Chondrocyte (in vitro differentiated cells): ENCODE measurements around the gene ZNF23. TPM values are rescaled to one million over a fixed set of nuclear protein-coding genes. Genes with fewer than 3 reads are reported as not detected.

ENCODE experiments used
- DNase-seq: peaks from one replicate; pipeline ENCODE4 v3.0.0; 2021; ENCODE audit warnings: mixed read lengths, low spot score
- H3K27ac Mint-ChIP-seq: one replicate; pipeline ENCODE4 v1.8.0; 2021; ENCODE audit warnings: mild to moderate bottlenecking, moderate library complexity, mixed read lengths; ENCODE audit not compliant: unreplicated experiment
- H3K27me3 Mint-ChIP-seq: 2 replicates; pipeline ENCODE4 v1.8.0; 2021; ENCODE audit warnings: low read depth, mixed read lengths
- H3K36me3 Mint-ChIP-seq: 2 replicates; pipeline ENCODE4 v1.8.0; 2021; ENCODE audit warnings: low read depth, mixed read lengths
- H3K4me1 Mint-ChIP-seq: 2 replicates; pipeline ENCODE4 v1.8.0; 2021; ENCODE audit warnings: low read depth, mild to moderate bottlenecking, mixed read lengths
- H3K4me3 Mint-ChIP-seq: one replicate; pipeline ENCODE4 v1.8.0; 2021; ENCODE audit warnings: mild to moderate bottlenecking, moderate library complexity, mixed read lengths; ENCODE audit not compliant: unreplicated experiment
- H3K9me3 Mint-ChIP-seq: 2 replicates; pipeline ENCODE4 v1.8.0; 2021; ENCODE audit warnings: low read depth, mixed read lengths
- total RNA-seq: library from RNA; stranded (reverse); gene quantifications from 3 replicates; pipeline ENCODE4 v1.2.1, GENCODE V29; 2021
- TF ChIP-seq, protein P1 (sequence below): fragments of 200-600 bp; sonication (generic); IDR thresholded peaks from 2 replicates; pipeline ENCODE4 v1.5.0; 2021; ENCODE audit warnings: antibody characterized with exemption, mild to moderate bottlenecking, moderate library complexity

The ZNF23 gene
- total RNA-seq, 1 donor from 2014 or later: 10.4 TPM

DNA sequence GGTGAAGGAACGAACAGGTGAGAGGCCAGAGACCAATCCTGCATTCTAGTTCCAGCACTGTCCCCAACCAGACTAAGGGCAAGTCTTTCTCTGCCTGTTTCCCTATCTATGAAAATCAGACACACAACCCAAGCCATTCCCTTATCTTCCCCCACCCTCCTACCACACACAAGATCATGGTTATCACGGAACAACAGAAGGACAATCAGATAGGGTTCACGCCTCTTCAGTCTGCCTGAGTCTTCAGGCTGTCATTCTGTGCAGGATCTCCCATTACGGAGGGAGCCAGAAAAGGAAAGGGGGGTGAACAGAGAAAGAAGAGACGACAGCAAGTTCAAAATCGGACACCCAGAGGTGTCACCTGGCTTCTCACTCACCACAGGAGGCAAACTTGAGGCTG is 31.3 kb downstream of the ZNF23 start:
- Mint-ChIP-seq H3K27me3 (peaks cover 2% of the 10 kb centered on the region), H3K36me3 (no peaks in the 10 kb centered on the region), H3K4me3 (no peak overlapping the region), H3K27ac (no peak overlapping the region), H3K4me1 (peaks cover 11% of the 10 kb centered on the region), H3K9me3 (peaks cover 3% of the 10 kb centered on the region)
- TF ChIP-seq, protein P1, sequence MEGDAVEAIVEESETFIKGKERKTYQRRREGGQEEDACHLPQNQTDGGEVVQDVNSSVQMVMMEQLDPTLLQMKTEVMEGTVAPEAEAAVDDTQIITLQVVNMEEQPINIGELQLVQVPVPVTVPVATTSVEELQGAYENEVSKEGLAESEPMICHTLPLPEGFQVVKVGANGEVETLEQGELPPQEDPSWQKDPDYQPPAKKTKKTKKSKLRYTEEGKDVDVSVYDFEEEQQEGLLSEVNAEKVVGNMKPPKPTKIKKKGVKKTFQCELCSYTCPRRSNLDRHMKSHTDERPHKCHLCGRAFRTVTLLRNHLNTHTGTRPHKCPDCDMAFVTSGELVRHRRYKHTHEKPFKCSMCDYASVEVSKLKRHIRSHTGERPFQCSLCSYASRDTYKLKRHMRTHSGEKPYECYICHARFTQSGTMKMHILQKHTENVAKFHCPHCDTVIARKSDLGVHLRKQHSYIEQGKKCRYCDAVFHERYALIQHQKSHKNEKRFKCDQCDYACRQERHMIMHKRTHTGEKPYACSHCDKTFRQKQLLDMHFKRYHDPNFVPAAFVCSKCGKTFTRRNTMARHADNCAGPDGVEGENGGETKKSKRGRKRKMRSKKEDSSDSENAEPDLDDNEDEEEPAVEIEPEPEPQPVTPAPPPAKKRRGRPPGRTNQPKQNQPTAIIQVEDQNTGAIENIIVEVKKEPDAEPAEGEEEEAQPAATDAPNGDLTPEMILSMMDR: no peak
- no peak for DNase-seq

DNA sequence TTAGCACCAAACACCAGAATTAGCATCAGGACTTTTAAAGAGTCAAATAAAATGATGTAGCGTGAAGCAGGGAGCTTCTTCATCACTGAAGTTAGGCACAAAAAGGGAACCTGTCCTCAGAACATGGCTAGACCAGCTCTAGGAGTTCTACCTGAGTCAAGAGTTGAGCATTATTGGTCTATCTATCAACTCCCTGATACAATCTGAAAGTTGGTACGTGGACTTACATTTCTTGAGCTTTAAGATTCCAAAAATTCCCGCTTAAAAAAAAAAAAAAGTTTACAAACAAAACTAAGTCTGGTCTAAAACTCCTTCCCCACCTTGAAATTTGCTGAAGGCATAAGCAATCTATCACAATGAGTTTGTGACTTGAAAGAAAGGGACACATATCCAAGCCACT is 32.5 kb downstream of the ZNF23 start:
- H3K4me3 Mint-ChIP-seq: no peak overlapping the region
- no peak for DNase-seq

DNA sequence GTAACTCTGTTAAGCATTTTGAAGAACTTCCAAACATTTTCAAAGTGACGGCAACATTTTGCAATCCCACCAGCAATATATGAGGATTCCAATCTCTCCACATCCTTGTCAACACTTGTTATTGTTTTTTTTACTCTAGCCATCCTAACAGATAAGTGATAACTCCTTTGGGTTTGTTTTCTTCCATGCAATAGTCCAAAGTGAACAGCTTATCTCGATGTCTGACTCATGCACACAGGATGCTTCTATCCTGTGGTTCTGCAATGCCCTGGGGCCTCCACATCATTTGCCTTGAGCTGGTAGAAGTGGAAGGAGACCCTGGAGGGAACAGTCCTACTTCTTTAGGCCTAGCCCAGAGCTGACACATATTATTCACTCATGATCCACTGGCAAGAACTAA is 33.2 kb downstream of the ZNF23 start:
- DNase-seq: no peak
- Mint-ChIP-seq H3K4me1 (peaks cover 11% of the 10 kb centered on the region), H3K9me3 (peaks cover 3% of the 10 kb centered on the region), H3K36me3 (no peaks in the 10 kb centered on the region), H3K27ac (no peak overlapping the region), H3K4me3 (no peak overlapping the region), H3K27me3 (peaks cover 13% of the 10 kb centered on the region)
- TF ChIP-seq, protein P1: no peak

More for the DNA sequence above, 32.5 kb downstream of the ZNF23 start:
- TF ChIP-seq, protein P1: no peak
- Mint-ChIP-seq H3K27ac (no peak overlapping the region), H3K36me3 (no peaks in the 10 kb centered on the region), H3K9me3 (peaks cover 3% of the 10 kb centered on the region), H3K27me3 (peaks cover 9% of the 10 kb centered on the region), H3K4me1 (peaks cover 11% of the 10 kb centered on the region)

DNA sequence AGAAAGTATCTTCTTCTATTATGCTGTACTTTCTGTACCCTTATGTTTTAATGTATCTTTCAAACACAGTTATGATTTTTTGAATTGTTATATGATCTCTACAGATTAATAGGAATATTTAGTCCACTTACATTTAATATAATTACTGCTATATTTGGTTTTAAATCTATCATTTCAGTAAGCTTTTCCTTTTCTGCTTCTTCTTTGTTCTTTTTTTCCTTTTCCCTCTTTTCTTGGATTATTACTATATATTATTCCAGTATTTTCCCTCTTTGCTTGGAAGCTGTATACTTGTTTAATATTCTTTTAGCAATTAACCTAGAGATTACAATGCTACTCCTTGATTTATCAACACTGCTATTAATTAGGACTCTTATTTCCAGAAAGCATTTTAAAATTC is 33.7 kb downstream of the ZNF23 start:
- Mint-ChIP-seq H3K36me3 (no peaks in the 10 kb centered on the region), H3K27ac (no peak overlapping the region), H3K4me1 (peaks cover 11% of the 10 kb centered on the region), H3K4me3 (no peak overlapping the region), H3K9me3 (peaks cover 3% of the 10 kb centered on the region), H3K27me3 (peaks cover 14% of the 10 kb centered on the region)
- no peak for DNase-seq
- TF ChIP-seq, protein P1: no peak

DNA sequence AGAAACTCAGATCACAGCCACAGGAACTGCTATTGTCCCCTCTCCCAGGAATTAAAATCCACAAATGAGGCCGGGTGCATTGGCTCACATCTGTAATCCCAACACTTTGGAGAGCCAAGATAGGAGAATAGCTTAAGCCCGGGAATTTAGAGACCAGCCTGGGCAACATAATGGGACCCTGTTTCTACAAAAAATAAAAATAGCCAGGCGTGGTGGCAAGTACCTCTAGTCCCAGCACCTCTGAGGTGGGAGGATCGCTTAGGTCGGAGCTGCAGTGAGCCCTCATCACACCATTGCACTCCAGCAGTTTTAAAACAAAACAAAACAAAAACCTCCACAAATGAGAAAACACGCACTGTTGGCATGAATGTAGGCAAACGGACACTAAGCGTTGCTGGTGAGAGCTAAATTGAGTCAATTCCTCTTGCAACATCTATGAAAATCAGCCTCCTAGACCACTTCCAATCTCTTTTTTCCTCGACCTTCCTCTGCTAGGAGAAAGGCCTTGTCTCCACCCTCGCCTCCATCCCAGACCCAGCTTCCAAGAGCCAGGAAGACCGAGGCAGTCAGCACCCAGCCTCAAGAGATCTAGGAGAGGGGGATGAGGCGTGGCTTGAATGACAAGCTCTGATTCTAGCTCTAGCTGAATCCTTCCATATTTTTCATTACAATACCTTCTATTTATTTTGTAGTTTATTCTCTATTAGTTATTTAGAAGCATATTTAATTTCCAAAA is 35.0 kb downstream of the ZNF23 start:
- Mint-ChIP-seq H3K4me3 (no peak overlapping the region), H3K27ac (no peak overlapping the region), H3K4me1 (peaks cover 11% of the 10 kb centered on the region), H3K36me3 (no peaks in the 10 kb centered on the region), H3K27me3 (peaks cover 19% of the 10 kb centered on the region), H3K9me3 (peaks cover 3% of the 10 kb centered on the region)
- no peak for DNase-seq
- TF ChIP-seq, protein P1: no peak
